Measurements from ENCODE around the gene FAM107B.
"Not testable (repeated sequence)": the region's sequence is repeated elsewhere in the genome, so short reads cannot be mapped to it uniquely, and the experiment has no call there.

GRCh38 chr10:14588938-14589294 lies 185.8 kb downstream of the FAM107B start:
- not testable (repeated sequence) for TF ChIP-seq CTCF, POLR2A, POLR2AphosphoS5 (IDR thresholded peaks at IDR 0.05)

Measured in breast epithelium (tissue), 3 donors.